Mesothelial cell of epicardium (in vitro differentiated cells): ENCODE measurements around the gene MYO5A. TPM values are rescaled to one million over a fixed set of nuclear protein-coding genes. Genes with fewer than 3 reads are reported as not detected.
"Not testable (repeated sequence)": the region's sequence is repeated elsewhere in the genome, so short reads cannot be mapped to it uniquely, and the experiment has no call there.

Source experiments
- DNase-seq, 2 experiments: peaks; one replicate each; pipeline ENCODE4 v3.0.0; 2021; ENCODE audit warnings: low spot score in 2 of 2; ENCODE audit not compliant: unreplicated experiment in 2 of 2
- H3K27ac Mint-ChIP-seq: 2 replicates; pipeline ENCODE4 v1.8.0; 2021; ENCODE audit warnings: mixed read lengths
- H3K27me3 Mint-ChIP-seq: 2 replicates; pipeline ENCODE4 v1.8.0; 2021; ENCODE audit warnings: low read depth, mixed read lengths
- H3K36me3 Mint-ChIP-seq: 2 replicates; pipeline ENCODE4 v1.8.0; 2021; ENCODE audit warnings: mixed read lengths
- H3K4me1 Mint-ChIP-seq: 2 replicates; pipeline ENCODE4 v1.8.0; 2021; ENCODE audit warnings: mixed read lengths
- H3K4me3 Mint-ChIP-seq: 2 replicates; pipeline ENCODE4 v1.8.0; 2021; ENCODE audit warnings: mild to moderate bottlenecking, moderate library complexity, mixed read lengths
- H3K9me3 Mint-ChIP-seq: 2 replicates; pipeline ENCODE4 v1.8.0; 2021; ENCODE audit warnings: mixed read lengths
- CTCF ChIP-seq: fragments of 200-600 bp; sonication (generic); IDR thresholded peaks from one replicate; pipeline ENCODE4 v1.5.0; 2021; ENCODE audit warnings: antibody characterized with exemption; ENCODE audit not compliant: unreplicated experiment
- total RNA-seq: library from RNA; stranded (reverse); gene quantifications from 3 replicates; pipeline ENCODE4 v1.2.1, GENCODE V29; 2021

MYO5A gene
- total RNA-seq, 1 donor from 2014 or later: 14.4 TPM

DNA sequence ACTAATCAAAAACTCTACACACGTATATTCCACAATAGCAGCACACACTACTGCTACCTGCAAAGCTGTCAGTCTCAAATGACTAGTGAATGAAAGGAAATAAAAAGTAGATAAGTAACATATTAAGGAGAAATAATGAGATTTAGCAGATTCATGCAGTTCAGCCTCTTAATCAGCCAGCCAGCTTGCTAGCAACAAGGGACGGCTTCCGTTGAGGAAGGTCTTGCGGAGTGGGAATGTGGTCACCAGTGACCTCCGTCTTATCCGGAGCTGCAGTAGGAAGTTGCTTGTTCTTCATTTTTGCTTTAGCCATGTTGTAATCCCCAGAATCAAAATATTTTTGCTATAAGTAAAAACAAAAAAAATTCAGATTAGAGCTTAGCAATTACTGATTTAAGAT lies 23.1 kb upstream of the MYO5A start:
- Mint-ChIP-seq H3K36me3 (peaks cover 36% of the 10 kb centered on the region), H3K4me3 (no peak overlapping the region), H3K4me1 (no peaks in the 10 kb centered on the region), H3K27ac (no peak overlapping the region), H3K27me3 (no peaks in the 10 kb centered on the region), H3K9me3 (no peaks in the 10 kb centered on the region)
- no peak for TF ChIP-seq CTCF
- DNase-seq: no peak

- H3K4me3 Mint-ChIP-seq, H3K27ac Mint-ChIP-seq, DNase-seq, H3K9me3 Mint-ChIP-seq, H3K27me3 Mint-ChIP-seq, H3K4me1 Mint-ChIP-seq: not testable (repeated sequence)
- peaks cover 37% of the 10 kb centered on the region for H3K36me3 Mint-ChIP-seq
Observed at GRCh38 chr15:52551186-52551585, 22.5 kb upstream of the MYO5A start.

DNA sequence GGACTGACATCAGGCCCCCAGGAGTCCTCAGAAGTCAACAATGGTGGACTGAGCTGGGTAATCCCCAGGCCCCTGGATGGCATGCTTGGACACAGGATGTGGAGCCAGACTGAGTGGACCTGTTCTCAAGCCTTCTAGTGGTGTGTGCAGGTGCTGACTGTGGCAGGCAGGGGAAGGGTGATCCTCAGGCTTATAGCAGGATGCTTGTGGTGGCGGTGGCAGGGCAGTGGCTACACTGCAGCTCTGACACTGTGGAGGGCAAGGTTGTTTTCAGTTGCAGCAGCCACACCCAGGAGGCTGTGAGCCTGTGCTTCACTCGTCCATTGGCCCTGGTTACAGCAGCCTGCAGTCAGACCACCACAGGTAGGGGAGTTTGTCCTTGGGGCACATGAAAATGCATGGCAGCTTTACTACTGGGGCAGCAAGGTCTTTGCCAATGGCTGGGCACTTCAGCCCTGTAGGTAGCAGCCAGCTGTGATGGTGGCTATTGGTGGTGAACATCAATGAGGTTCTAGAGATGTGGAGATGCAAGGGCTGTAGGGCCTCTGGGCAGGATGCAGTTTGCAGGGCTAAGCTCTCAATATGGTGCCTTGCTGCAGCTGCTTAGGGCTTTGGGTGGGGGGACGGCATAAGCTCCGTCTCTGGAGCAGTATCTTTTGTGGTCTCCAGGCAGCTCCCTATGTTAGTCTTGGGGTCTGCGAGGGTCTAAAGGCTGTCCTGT lies 17.5 kb upstream of the MYO5A start:
- no peaks in the 10 kb centered on the region for H3K4me1 Mint-ChIP-seq
- no peaks in the 10 kb centered on the region for H3K27me3 Mint-ChIP-seq
- no peak for TF ChIP-seq CTCF
- H3K27ac Mint-ChIP-seq: no peak overlapping the region
- peaks cover 42% of the 10 kb centered on the region for H3K36me3 Mint-ChIP-seq
- H3K9me3 Mint-ChIP-seq: peaks cover 11% of the 10 kb centered on the region
- no peak overlapping the region for H3K4me3 Mint-ChIP-seq
- no peak for DNase-seq

DNA sequence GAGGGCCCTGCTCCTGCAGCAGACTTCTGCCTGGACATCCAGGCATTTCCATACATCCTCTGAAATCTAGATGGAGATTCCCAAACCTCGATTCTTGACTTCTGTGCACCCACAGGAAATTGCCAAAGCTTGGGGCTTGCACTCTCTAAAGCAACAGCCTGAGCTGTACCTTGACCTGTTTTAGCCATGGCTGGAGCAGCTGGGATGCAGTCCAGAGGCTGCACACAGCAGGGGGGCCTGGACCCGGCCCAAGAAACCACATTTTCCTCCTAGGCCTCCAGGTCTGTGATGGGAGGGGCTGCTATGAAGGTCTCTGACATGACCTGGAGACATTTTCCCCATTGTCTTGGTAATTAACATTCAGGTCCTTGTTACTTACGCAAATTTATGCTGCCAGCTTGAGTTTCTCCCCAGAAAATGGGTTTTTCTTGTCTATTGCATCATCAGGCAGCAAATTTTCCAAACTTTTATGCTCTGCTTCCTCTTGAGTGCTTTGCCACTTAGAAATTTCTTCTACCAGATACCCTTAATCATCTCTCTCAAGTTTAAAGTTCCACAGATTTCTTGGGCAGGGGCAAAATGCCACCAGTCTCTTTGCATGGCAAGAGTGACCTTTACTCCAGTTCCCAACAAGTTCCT lies 11.8 kb upstream of the MYO5A start:
- H3K27ac Mint-ChIP-seq: no peak overlapping the region
- peaks cover 5% of the 10 kb centered on the region for H3K27me3 Mint-ChIP-seq
- H3K36me3 Mint-ChIP-seq: peaks cover 9% of the 10 kb centered on the region
- peaks cover 24% of the 10 kb centered on the region for H3K9me3 Mint-ChIP-seq
- no peaks in the 10 kb centered on the region for H3K4me1 Mint-ChIP-seq
- TF ChIP-seq CTCF: no peak
- DNase-seq: no peak
- H3K4me3 Mint-ChIP-seq: no peak overlapping the region

GRCh38 chr15:52537459-52537858 lies 8.8 kb upstream of the MYO5A start:
- H3K4me3 Mint-ChIP-seq: no peak overlapping the region
- no peak overlapping the region for H3K27ac Mint-ChIP-seq
- peaks cover 24% of the 10 kb centered on the region for H3K27me3 Mint-ChIP-seq
- TF ChIP-seq CTCF: no peak
- no peak for DNase-seq
- H3K36me3 Mint-ChIP-seq: no peaks in the 10 kb centered on the region
- peaks cover 16% of the 10 kb centered on the region for H3K9me3 Mint-ChIP-seq
- H3K4me1 Mint-ChIP-seq: no peaks in the 10 kb centered on the region

- H3K27ac Mint-ChIP-seq: no peak overlapping the region
- peaks cover 11% of the 10 kb centered on the region for H3K4me1 Mint-ChIP-seq
- no peak for TF ChIP-seq CTCF
- no peak for DNase-seq
- H3K36me3 Mint-ChIP-seq: no peaks in the 10 kb centered on the region
- H3K9me3 Mint-ChIP-seq: no peaks in the 10 kb centered on the region
- H3K4me3 Mint-ChIP-seq: no peak overlapping the region
- peaks cover 61% of the 10 kb centered on the region for H3K27me3 Mint-ChIP-seq
Observed at GRCh38 chr15:52532427-52532826, 3.7 kb upstream of the MYO5A start.
